Endothelial cell of umbilical vein (primary cell): Measurements from ENCODE around the gene FRRS1L. TPM values are rescaled to one million over a fixed set of nuclear protein-coding genes. Genes with fewer than 3 reads are reported as not detected.

Experiments used
- BruUV-seq: library from RNA; stranded (reverse); fragments of 400-500 nt; replicated peaks from 2 replicates; lab custom pipeline; 2021; lab: Mats Ljungman, UMichigan
- CTCF ChIA-PET: fragments of 300-600, 350-600 bp; sonication (Branson Sonifier 250); formaldehyde crosslinking; loops from one replicate; lab custom pipeline; 2021; ENCODE audit warnings: antibody characterized with exemption, inconsistent platforms; lab: Charles Lee
- POLR2A ChIA-PET: fragments of 300-600, 350-600 bp; sonication (Branson Sonifier 250); formaldehyde crosslinking; loops from one replicate; lab custom pipeline; 2021; ENCODE audit warnings: antibody characterized with exemption, inconsistent platforms; lab: Charles Lee
- DNase-seq: peaks from one replicate; pipeline ENCODE4 v3.0.0-alpha.2; 2011; ENCODE audit warnings: low read depth, low spot score
- FAIRE-seq: peaks from 2 replicates; lab custom pipeline; 2011; peaks lifted over from hg19 to GRCh38; lab: Jason Lieb, UNC
- H2AFZ ChIP-seq: 2 replicates; pipeline ENCODE4 v1.6.0; 2012; ENCODE audit warnings: low read depth, low read length, control low read depth, inconsistent platforms
- H3K27ac ChIP-seq: 2 replicates; pipeline ENCODE4 v1.5.1; 2011; ENCODE audit warnings: low read depth, mild to moderate bottlenecking, control low read depth, low read length, moderate library complexity; ENCODE audit not compliant: insufficient read depth
- H3K27me3 ChIP-seq, 2 experiments: 2 replicates each; pipeline versions ENCODE4 v1.6.0 to v1.6.1; 2011; ENCODE audit warnings: low read length in 2 of 2, mixed read lengths in 1 of 2; ENCODE audit not compliant: control insufficient read depth in 2 of 2, insufficient read depth in 2 of 2
- H3K36me3 ChIP-seq, 2 experiments: 2 replicates in 1 of 2; 3 replicates in 1 of 2; pipeline ENCODE4 v1.5.1; 2011; ENCODE audit warnings: low read length in 2 of 2, mild to moderate bottlenecking in 1 of 2, moderate library complexity in 1 of 2; ENCODE audit not compliant: control insufficient read depth in 2 of 2, insufficient read depth in 2 of 2; ENCODE audit errors: extremely low read depth in 1 of 2
- H3K4me1 ChIP-seq: 3 replicates; pipeline ENCODE4 v1.5.1; 2011; ENCODE audit warnings: mild to moderate bottlenecking, low read length; ENCODE audit not compliant: control insufficient read depth, insufficient read depth; ENCODE audit errors: extremely low read depth
- H3K4me2 ChIP-seq: 2 replicates; pipeline ENCODE4 v1.6.1; 2011; ENCODE audit warnings: low read length, control low read depth, mixed read lengths; ENCODE audit not compliant: insufficient read depth
- H3K4me3 ChIP-seq, 3 experiments: fragments of 200-600 bp in 1 of 3; sonication (generic), shearing (Covaris generic) in 1 of 3; replicated peaks in 1 of 3; 2 replicates each; pipeline ENCODE4 v1.5.1; 2011 to 2016; ENCODE audit warnings: control low read depth in 3 of 3, low read length in 3 of 3, mild to moderate bottlenecking in 2 of 3, inconsistent platforms in 1 of 3, low read depth in 1 of 3, moderate library complexity in 1 of 3; ENCODE audit not compliant: insufficient read depth in 1 of 3
- H3K79me2 ChIP-seq: 2 replicates; pipeline ENCODE4 v1.6.0; 2012; ENCODE audit warnings: low read length, inconsistent platforms; ENCODE audit not compliant: control insufficient read depth, insufficient read depth
- H3K9ac ChIP-seq: replicated peaks from 2 replicates; pipeline ENCODE3; 2011; ENCODE audit warnings: low read length, control low read depth; ENCODE audit not compliant: insufficient read depth; ENCODE audit errors: extremely low read depth
- H3K9me1 ChIP-seq: replicated peaks from 3 replicates; pipeline ENCODE4 v1.6.0; 2011; ENCODE audit warnings: mild to moderate bottlenecking, low read length; ENCODE audit not compliant: control insufficient read depth, insufficient read depth; ENCODE audit errors: extremely low read depth
- H3K9me3 ChIP-seq: replicated peaks from 2 replicates; pipeline ENCODE4 v1.5.1; 2012; ENCODE audit warnings: low read length, inconsistent platforms; ENCODE audit not compliant: control insufficient read depth, insufficient read depth
- H4K20me1 ChIP-seq: replicated peaks from 2 replicates; pipeline ENCODE3; 2011; ENCODE audit warnings: mild to moderate bottlenecking, low read length; ENCODE audit not compliant: control insufficient read depth, insufficient read depth; ENCODE audit errors: extremely low read depth
- EZH2 ChIP-seq: IDR thresholded peaks from 2 replicates; pipeline ENCODE4 v1.6.1; 2012; ENCODE audit warnings: borderline replicate concordance, low read depth, mild to moderate bottlenecking, moderate library complexity, low read length, inconsistent platforms; ENCODE audit not compliant: severe bottlenecking
- FOS ChIP-seq: IDR thresholded peaks from 2 replicates; pipeline ENCODE4 v1.6.1; 2011; ENCODE audit warnings: mild to moderate bottlenecking, low read length, moderate library complexity, borderline replicate concordance; ENCODE audit not compliant: insufficient read depth
- GATA2 ChIP-seq: IDR thresholded peaks from 2 replicates; pipeline ENCODE4 v1.7.0; 2011; ENCODE audit warnings: low read depth, mild to moderate bottlenecking, moderate library complexity, mixed read lengths, low read length; ENCODE audit not compliant: insufficient read length, insufficient read depth
- JUN ChIP-seq: IDR thresholded peaks from 2 replicates; pipeline ENCODE4 v1.6.1; 2011; ENCODE audit warnings: borderline replicate concordance, low read depth; ENCODE audit not compliant: insufficient read length, insufficient read depth
- MYC ChIP-seq: IDR thresholded peaks from one replicate; pipeline ENCODE4 v1.6.1; 2011; ENCODE audit warnings: mild to moderate bottlenecking, low read depth, low read length
- POLR2A ChIP-seq: IDR thresholded peaks from 2 replicates; pipeline ENCODE4 v1.6.1; 2012; ENCODE audit warnings: low read depth, mild to moderate bottlenecking, control low read depth, low read length
- POLR2AphosphoS5 ChIP-seq: IDR thresholded peaks from 2 replicates; pipeline ENCODE4 v1.6.1; 2012; ENCODE audit warnings: low read depth, mild to moderate bottlenecking, control low read depth, low read length, moderate library complexity; ENCODE audit not compliant: insufficient read depth
- dilution Hi-C: fragments of 300-500 bp; cut with MboI; formaldehyde crosslinking; loops from one replicate; pipeline ENCODE4 v1.15.0; 2019; ENCODE audit warnings: low sequenced_read_pairs; ENCODE audit not compliant: extremely low pct_ligation_motif_present
- intact Hi-C: fragments of 100-400 bp; cut with micrococcal nuclease; formaldehyde crosslinking; loops from one replicate; pipeline ENCODE4 v1.10.0; 2022
- polyA plus RNA-seq, 4 experiments: library from polyadenylated mRNA; depleted of rRNA in 3 of 4; stranded (reverse) in 3 of 4; unstranded in 1 of 4; fragments of >200 nt; gene quantifications; 2 replicates each; pipeline versions ENCODE4 v1.2.1 to v1.2.3, GENCODE V29; 2011 to 2012; ENCODE audit warnings: missing spikeins in 1 of 4
- total RNA-seq: library from RNA; stranded (reverse); gene quantifications from 2 replicates; pipeline ENCODE4 v1.2.3, GENCODE V29; 2021
- TF ChIP-seq, protein P1 (sequence below): IDR thresholded peaks from 2 replicates; pipeline ENCODE4 v1.6.1; 2011; ENCODE audit not compliant: insufficient read depth, insufficient read length
- TF ChIP-seq, protein P2 (sequence below), 2 donors: IDR thresholded peaks; 1 replicate in 1 of 2; 2 replicates in 1 of 2; pipeline ENCODE4 v1.5.1; 2011; ENCODE audit warnings: low read length in 2 of 2, mild to moderate bottlenecking in 2 of 2, moderate library complexity in 2 of 2, control low read depth in 1 of 2, inconsistent platforms in 1 of 2, low read depth in 1 of 2; ENCODE audit not compliant: insufficient read depth in 1 of 2; ENCODE audit errors: extremely low read depth in 1 of 2

FRRS1L gene
- total and polyA plus RNA-seq, 2 donors (not counting 3 experiments of a cell fraction or from before 2014, with no cell fraction given), result not detected

DNA sequence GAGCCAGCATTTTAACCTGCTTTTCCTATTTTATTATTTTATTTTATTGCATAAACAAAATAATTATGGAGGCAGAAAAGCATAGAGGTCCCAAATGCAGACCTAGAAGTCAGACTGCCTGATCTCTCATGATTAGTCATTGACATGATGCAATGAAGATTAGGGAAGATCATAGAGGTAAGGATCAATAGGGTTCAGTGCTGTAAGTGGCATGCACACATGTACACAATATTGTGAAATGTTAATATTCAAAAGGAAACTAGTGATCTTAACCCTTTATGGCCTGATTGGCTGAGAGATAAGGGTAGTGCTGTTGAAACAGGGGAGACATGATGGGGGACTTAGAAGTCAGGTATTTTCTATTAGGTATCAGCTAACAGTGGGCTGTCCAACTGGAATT lies 1.1 kb upstream of the FRRS1L start:
- dilution Hi-C loops (no loop called here), intact Hi-C loops (no loop called here)
- CTCF ChIA-PET, result no interaction called here
- FAIRE-seq, result no peak
- Histone ChIP-seq H3K27me3 (peaks cover 30 to 33% of the 10 kb centered on the region in 2 experiments), H3K4me1 (no peaks in the 10 kb centered on the region), H3K36me3 (no peaks in the 10 kb centered on the region), H3K9me1 (no peaks in the 10 kb centered on the region), H2AFZ (no peak overlapping the region), H3K9ac (no peak overlapping the region), H3K4me3 (no peak overlapping the region), H4K20me1 (no peaks in the 10 kb centered on the region), H3K27ac (no peak overlapping the region), H3K79me2 (no peaks in the 10 kb centered on the region), H3K9me3 (no peaks in the 10 kb centered on the region), H3K4me2 (no peak overlapping the region)
- no peak for TF ChIP-seq JUN
- POLR2A ChIA-PET, result no interaction called here
- no peak for DNase-seq
- BruUV-seq, result no TSS peak

DNA sequence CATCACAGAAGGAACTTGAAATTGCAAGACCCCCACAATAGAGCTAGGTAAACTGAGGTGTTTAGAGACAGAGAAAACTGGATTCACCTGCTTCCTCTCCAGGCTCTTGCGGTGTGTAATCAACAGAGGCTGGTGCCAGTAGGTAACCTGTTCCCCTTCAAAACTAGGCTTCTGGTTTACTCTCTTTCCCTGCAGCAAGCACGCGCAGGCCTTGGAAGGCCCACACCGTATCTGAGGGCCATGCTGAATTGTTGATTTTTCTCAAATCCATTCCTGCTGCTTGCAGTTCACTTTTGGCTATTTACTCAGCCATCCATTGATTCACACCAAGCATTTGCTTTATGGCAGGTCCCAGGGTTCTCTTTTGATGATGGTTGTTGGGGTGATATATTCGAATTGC lies 667 bp upstream of the FRRS1L start:
- FAIRE-seq (no peak), DNase-seq (no peak)
- Histone ChIP-seq H3K27me3 (peaks cover 31 to 33% of the 10 kb centered on the region in 2 experiments), H3K4me3 (no peak overlapping the region), H3K36me3 (no peaks in the 10 kb centered on the region), H3K4me1 (no peaks in the 10 kb centered on the region), H3K9me1 (no peaks in the 10 kb centered on the region), H3K79me2 (no peaks in the 10 kb centered on the region), H4K20me1 (no peaks in the 10 kb centered on the region), H2AFZ (no peak overlapping the region), H3K9me3 (no peaks in the 10 kb centered on the region), H3K4me2 (no peak overlapping the region), H3K9ac (no peak overlapping the region), H3K27ac (no peak overlapping the region)
- CTCF ChIA-PET, result no interaction called here
- BruUV-seq, result no TSS peak
- dilution Hi-C loops, result no loop called here
- TF ChIP-seq, protein P1, sequence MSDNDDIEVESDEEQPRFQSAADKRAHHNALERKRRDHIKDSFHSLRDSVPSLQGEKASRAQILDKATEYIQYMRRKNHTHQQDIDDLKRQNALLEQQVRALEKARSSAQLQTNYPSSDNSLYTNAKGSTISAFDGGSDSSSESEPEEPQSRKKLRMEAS, result no peak
- TF ChIP-seq EZH2 (no peak), JUN (no peak), POLR2AphosphoS5 (no peak), POLR2A (no peak), FOS (no peak), MYC (no peak), GATA2 (no peak)
- TF ChIP-seq, protein P2, sequence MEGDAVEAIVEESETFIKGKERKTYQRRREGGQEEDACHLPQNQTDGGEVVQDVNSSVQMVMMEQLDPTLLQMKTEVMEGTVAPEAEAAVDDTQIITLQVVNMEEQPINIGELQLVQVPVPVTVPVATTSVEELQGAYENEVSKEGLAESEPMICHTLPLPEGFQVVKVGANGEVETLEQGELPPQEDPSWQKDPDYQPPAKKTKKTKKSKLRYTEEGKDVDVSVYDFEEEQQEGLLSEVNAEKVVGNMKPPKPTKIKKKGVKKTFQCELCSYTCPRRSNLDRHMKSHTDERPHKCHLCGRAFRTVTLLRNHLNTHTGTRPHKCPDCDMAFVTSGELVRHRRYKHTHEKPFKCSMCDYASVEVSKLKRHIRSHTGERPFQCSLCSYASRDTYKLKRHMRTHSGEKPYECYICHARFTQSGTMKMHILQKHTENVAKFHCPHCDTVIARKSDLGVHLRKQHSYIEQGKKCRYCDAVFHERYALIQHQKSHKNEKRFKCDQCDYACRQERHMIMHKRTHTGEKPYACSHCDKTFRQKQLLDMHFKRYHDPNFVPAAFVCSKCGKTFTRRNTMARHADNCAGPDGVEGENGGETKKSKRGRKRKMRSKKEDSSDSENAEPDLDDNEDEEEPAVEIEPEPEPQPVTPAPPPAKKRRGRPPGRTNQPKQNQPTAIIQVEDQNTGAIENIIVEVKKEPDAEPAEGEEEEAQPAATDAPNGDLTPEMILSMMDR (IDR thresholded peaks at IDR 0.05; ENCODE audit: extremely low read depth in 1 of 2, insufficient read depth in 1 of 2, low read depth in 1 of 2, low read length in 2 of 2), result no peak
- intact Hi-C loops, result no loop called here
- POLR2A ChIA-PET, result no interaction called here
